Small intestine (tissue), 7 donors: ENCODE measurements around the gene MAN1C1. TPM values are rescaled to one million over a fixed set of nuclear protein-coding genes. Genes with fewer than 3 reads are reported as not detected.

Source experiments
- DNase-seq, 2 donors: peaks; one replicate each; pipeline versions ENCODE4 v3.0.0 to v3.0.0-alpha.2; 2013
- FAIRE-seq: peaks from 2 replicates; lab custom pipeline; 2012; peaks lifted over from hg19 to GRCh38; lab: Jason Lieb, UNC
- H3K27ac ChIP-seq, 3 donors: one replicate each; pipeline ENCODE4 v1.5.1; 2013; ENCODE audit warnings: low read length in 2 of 3, mild to moderate bottlenecking in 2 of 3, control low read depth in 1 of 3, inconsistent platforms in 1 of 3, low read depth in 1 of 3, moderate library complexity in 1 of 3
- H3K27me3 ChIP-seq, 3 donors: one replicate each; pipeline ENCODE4 v1.6.1; 2013; ENCODE audit warnings: low read length in 3 of 3, inconsistent platforms in 1 of 3; ENCODE audit not compliant: control insufficient read depth in 3 of 3, insufficient read depth in 3 of 3
- H3K36me3 ChIP-seq, 3 donors: one replicate each; pipeline ENCODE4 v1.6.1; 2013; ENCODE audit warnings: low read length in 3 of 3, inconsistent platforms in 1 of 3, low read depth in 1 of 3, mild to moderate bottlenecking in 1 of 3, moderate library complexity in 1 of 3; ENCODE audit not compliant: control insufficient read depth in 3 of 3, insufficient read depth in 2 of 3
- H3K4me1 ChIP-seq, 3 donors: one replicate each; pipeline ENCODE4 v1.6.1; 2013; ENCODE audit warnings: low read length in 2 of 3, inconsistent platforms in 1 of 3, low read depth in 1 of 3, mild to moderate bottlenecking in 1 of 3, moderate library complexity in 1 of 3; ENCODE audit not compliant: control insufficient read depth in 3 of 3, insufficient read depth in 2 of 3
- H3K4me3 ChIP-seq, 3 donors: one replicate each; pipeline ENCODE4 v1.5.1; 2013; ENCODE audit warnings: low read length in 3 of 3, control low read depth in 1 of 3, inconsistent platforms in 1 of 3, low read depth in 1 of 3, mild to moderate bottlenecking in 1 of 3, moderate library complexity in 1 of 3
- H3K9me3 ChIP-seq, 2 donors: one replicate each; pipeline ENCODE4 v1.6.1; 2013; ENCODE audit warnings: low read depth in 1 of 2, low read length in 1 of 2; ENCODE audit not compliant: control insufficient read depth in 2 of 2, insufficient read depth in 1 of 2
- WGBS, 3 donors: extraction: QIAGEN DNeasy Blood & Tissue Kit; methylation state at CpG; one replicate each; pipeline ENCODE4 v1.1.7; 2013; 5-methylcytosine and 5-hydroxymethylcytosine counted together
- polyA plus RNA-seq, 4 donors: library from polyadenylated mRNA; stranded (reverse) in 3 of 4; unstranded in 1 of 4; fragments of 200-250 nt in 3 of 4; fragments of 120-200 nt in 1 of 4; gene quantifications; one replicate each; pipeline versions ENCODE4 v1.2.1 to v1.2.3, GENCODE V29; 2013
- donor health status: healthy with polysubstance abuse.
- donor health status: control.
- donor health status: control.
- donor health status: Bipolar disorder and iron deficiency.
- donor health status: healthy.

Gene MAN1C1
- polyA plus RNA-seq, 4 donors: 0.67 to 12.1 (median 3.4) TPM

GRCh38 chr1:25620701-25621350 lies 4.2 kb downstream of the MAN1C1 start:
- peaks cover 0 to 23% (median 2%) of the 10 kb centered on the region in 3 donors for H3K27me3 ChIP-seq
- no peaks in the 10 kb centered on the region for H3K36me3 ChIP-seq
- 84 to 89% (median 88%) methylated on average over 4 of the region's 4 CpGs for WGBS, 3 donors
- no peaks in the 10 kb centered on the region for H3K9me3 ChIP-seq
- no peak overlapping the region for H3K27ac ChIP-seq
- H3K4me3 ChIP-seq: no peak overlapping the region
- no peak for FAIRE-seq
- DNase-seq: no peak
- peaks cover 0 to 23% (median 0%) of the 10 kb centered on the region in 3 donors for H3K4me1 ChIP-seq

- DNase-seq: no peak
- Histone ChIP-seq H3K4me3 (no peak overlapping the region), H3K36me3 (no peaks in the 10 kb centered on the region), H3K27ac (peak overlapping the region in 1 of 3 donors; percentile 12), H3K27me3 (peaks cover 0 to 23% (median 2%) of the 10 kb centered on the region in 3 donors), H3K9me3 (no peaks in the 10 kb centered on the region), H3K4me1 (peaks cover 0 to 20% (median 0%) of the 10 kb centered on the region in 3 donors)
- WGBS, 3 donors: 87 to 94% (median 94%) methylated on average over 5 of the region's 5 CpGs
- no peak for FAIRE-seq
Observed at GRCh38 chr1:25621876-25622275, 5.3 kb downstream of the MAN1C1 start.

GRCh38 chr1:25622531-25622930 lies 5.9 kb downstream of the MAN1C1 start:
- no peak overlapping the region for H3K4me3 ChIP-seq
- no peak overlapping the region for H3K27ac ChIP-seq
- 33 to 61% (median 44%) methylated on average over 6 of the region's 6 CpGs for WGBS, 3 donors
- H3K4me1 ChIP-seq: peaks cover 0 to 19% (median 0%) of the 10 kb centered on the region in 3 donors
- H3K9me3 ChIP-seq: no peaks in the 10 kb centered on the region
- DNase-seq (peak; percentile 61), FAIRE-seq (no peak)
- peaks cover 0 to 22% (median 2%) of the 10 kb centered on the region in 3 donors for H3K27me3 ChIP-seq
- H3K36me3 ChIP-seq: no peaks in the 10 kb centered on the region

GRCh38 chr1:25623007-25623406 lies 6.4 kb downstream of the MAN1C1 start:
- H3K4me3 ChIP-seq: no peak overlapping the region
- no peak overlapping the region for H3K27ac ChIP-seq
- peaks cover 0 to 18% (median 2%) of the 10 kb centered on the region in 3 donors for H3K27me3 ChIP-seq
- FAIRE-seq (no peak), DNase-seq (no peak)
- no peaks in the 10 kb centered on the region for H3K9me3 ChIP-seq
- H3K36me3 ChIP-seq: no peaks in the 10 kb centered on the region
- 62 to 65% (median 63%) methylated on average over 4 of the region's 4 CpGs for WGBS, 3 donors
- H3K4me1 ChIP-seq: peaks cover 0 to 16% (median 0%) of the 10 kb centered on the region in 3 donors

- Histone ChIP-seq H3K9me3 (no peaks in the 10 kb centered on the region), H3K27me3 (peaks cover 0 to 12% (median 0%) of the 10 kb centered on the region in 3 donors), H3K27ac (no peak overlapping the region), H3K4me1 (peaks cover 0 to 10% (median 0%) of the 10 kb centered on the region in 3 donors), H3K4me3 (no peak overlapping the region), H3K36me3 (no peaks in the 10 kb centered on the region)
- WGBS, 3 donors: 72 to 89% (median 77%) methylated on average over 4 of the region's 4 CpGs
- DNase-seq (no peak), FAIRE-seq (no peak)
Observed at GRCh38 chr1:25623731-25624130, 7.1 kb downstream of the MAN1C1 start.

- WGBS, 3 donors: 66 to 80% (median 75%) methylated on average over 3 of the region's 3 CpGs
- no peak for DNase-seq
- no peak overlapping the region for H3K27ac ChIP-seq
- no peaks in the 10 kb centered on the region for H3K36me3 ChIP-seq
- peaks cover 0 to 9% (median 0%) of the 10 kb centered on the region in 3 donors for H3K27me3 ChIP-seq
- H3K4me3 ChIP-seq: no peak overlapping the region
- no peak for FAIRE-seq
- peaks cover 0 to 10% (median 0%) of the 10 kb centered on the region in 3 donors for H3K4me1 ChIP-seq
- H3K9me3 ChIP-seq: no peaks in the 10 kb centered on the region
Observed at GRCh38 chr1:25624156-25624555, 7.6 kb downstream of the MAN1C1 start.

- 90 to 93% (median 92%) methylated on average over 5 of the region's 5 CpGs for WGBS, 3 donors
- Histone ChIP-seq H3K4me1 (peaks cover 0 to 10% (median 0%) of the 10 kb centered on the region in 3 donors), H3K27ac (no peak overlapping the region), H3K36me3 (no peaks in the 10 kb centered on the region), H3K9me3 (no peaks in the 10 kb centered on the region), H3K27me3 (peaks cover 0 to 5% (median 0%) of the 10 kb centered on the region in 3 donors), H3K4me3 (no peak overlapping the region)
- FAIRE-seq: no peak
- DNase-seq: no peak
Observed at GRCh38 chr1:25624604-25625003, 8.0 kb downstream of the MAN1C1 start.

GRCh38 chr1:25626018-25626417 lies 9.4 kb downstream of the MAN1C1 start:
- peaks cover 0 to 10% (median 0%) of the 10 kb centered on the region in 3 donors for H3K4me1 ChIP-seq
- 76 to 96% (median 95%) methylated on average over 2 of the region's 2 CpGs for WGBS, 3 donors
- no peaks in the 10 kb centered on the region for H3K9me3 ChIP-seq
- DNase-seq (no peak), FAIRE-seq (no peak)
- no peaks in the 10 kb centered on the region for H3K36me3 ChIP-seq
- no peaks in the 10 kb centered on the region for H3K27me3 ChIP-seq
- H3K4me3 ChIP-seq: no peak overlapping the region
- no peak overlapping the region for H3K27ac ChIP-seq
